HG03066 (cell line): ENCODE results near the gene VPS4A.

ENCODE experiments used
- ATAC-seq: cut with Tn5 transposase; IDR thresholded peaks from one replicate; pipeline ENCODE4 v1.9.1; 2021; ENCODE audit warnings: low read depth; ENCODE audit not compliant: unreplicated experiment

Gene VPS4A

GRCh38 chr16:69363281-69363717 lies 52.1 kb downstream of the VPS4A start:
- no peak for ATAC-seq

- no peak for ATAC-seq
Observed at GRCh38 chr16:69364088-69364487, 52.9 kb downstream of the VPS4A start.

GRCh38 chr16:69365901-69366300 lies 54.8 kb downstream of the VPS4A start:
- ATAC-seq = no peak

- ATAC-seq = no peak
Observed at GRCh38 chr16:69366431-69366830, 55.3 kb downstream of the VPS4A start.

GRCh38 chr16:69367980-69368379 lies 56.8 kb downstream of the VPS4A start:
- ATAC-seq = no peak

GRCh38 chr16:69368866-69369265 lies 57.7 kb downstream of the VPS4A start:
- no peak for ATAC-seq

GRCh38 chr16:69371564-69371963 lies 60.4 kb downstream of the VPS4A start:
- no peak for ATAC-seq

- no peak for ATAC-seq
Observed at GRCh38 chr16:69373019-69373418, 61.9 kb downstream of the VPS4A start.
